CD4-positive, alpha-beta T cell treated with Interleukin-1 beta for 1 hour (primary cell): ENCODE measurements around the gene PCSK6.
A peak's percentile ranks its signal among the peaks of the same experiment; 100 is the strongest.

Source experiments
- DNase-seq, 2 donors: peaks; one replicate each; pipeline ENCODE4 v3.0.0-alpha.2; 2020 to 2022

PCSK6 gene

DNA sequence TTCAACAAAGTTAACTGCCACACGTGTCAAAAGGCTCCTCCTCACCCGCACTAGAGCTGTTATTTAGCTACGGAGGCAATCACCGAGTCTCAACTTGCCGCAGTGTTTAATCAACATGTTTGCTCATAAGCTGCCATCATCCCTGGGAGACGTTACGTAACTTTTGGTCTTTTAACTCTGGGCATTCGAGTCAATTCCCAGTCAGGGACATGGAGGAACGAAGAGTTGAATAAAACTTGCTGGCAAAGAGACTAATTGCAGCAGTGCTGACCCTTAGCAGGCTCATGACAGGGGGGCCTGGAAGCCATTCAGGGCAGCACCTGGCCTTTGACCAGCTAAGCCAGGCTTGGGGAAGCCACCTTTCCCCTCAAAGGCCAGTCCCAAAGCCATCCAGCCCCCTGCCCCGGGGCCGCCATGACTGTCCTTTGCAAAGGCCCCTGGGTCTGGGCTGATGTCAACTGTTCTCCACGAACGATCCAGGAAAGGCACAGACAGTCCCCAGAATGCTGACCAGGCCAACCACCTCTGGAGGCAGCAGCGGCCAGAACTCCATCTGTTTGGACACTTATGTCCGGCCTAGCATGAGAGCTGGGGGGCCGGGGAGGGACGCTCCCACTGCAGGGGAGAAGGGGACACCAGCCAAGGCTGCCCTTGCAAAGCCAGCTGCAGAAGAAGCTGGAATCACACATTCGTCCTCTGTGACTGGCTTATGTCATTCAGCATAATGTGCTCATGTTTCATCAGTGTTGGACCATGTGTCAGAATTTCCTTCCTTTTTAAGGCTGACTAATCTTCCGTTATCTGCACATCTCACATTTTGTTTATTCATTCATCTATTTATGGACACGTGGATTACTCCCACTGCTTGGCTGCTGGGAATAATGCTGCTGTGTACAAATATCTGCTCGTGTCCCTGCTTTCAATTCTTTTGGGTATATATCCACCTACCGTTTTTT lies 43.7 kb downstream of the PCSK6 start:
- DNase-seq: peak in 1 of 2 donors; percentile 10

DNA sequence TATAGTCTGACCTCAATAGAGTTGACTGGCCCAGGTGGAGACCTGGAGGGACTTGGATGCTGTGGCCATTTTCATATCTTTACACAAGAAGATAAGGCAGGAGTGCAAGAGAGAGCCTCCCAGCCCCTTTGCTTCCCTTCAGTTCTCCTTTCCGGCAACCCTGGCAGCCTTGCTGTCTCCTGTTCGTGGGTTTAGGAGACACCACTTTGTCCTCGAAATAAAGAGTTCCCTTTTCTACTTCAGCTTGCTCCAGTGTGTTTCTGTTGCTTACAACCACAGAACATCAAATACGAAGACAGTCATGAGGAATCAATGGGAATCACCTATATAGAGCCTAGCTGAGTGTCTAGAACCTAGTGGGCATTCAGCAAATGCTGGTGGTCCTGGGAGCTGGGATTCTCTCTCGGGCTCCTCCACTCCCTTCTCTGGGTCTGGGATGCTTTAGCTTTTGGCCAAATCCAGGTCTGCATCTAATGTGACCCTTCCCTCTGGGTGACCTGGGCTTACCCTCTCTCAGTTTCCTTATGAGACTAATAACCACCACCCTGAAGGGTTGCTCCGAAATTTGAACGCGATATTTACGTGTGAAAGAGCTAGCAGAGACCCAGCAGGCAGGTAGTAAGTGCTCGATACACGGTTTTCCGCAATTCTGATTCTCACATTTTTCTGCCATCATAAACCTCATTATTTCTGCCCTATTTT lies 44.5 kb downstream of the PCSK6 start:
- no peak for DNase-seq

- DNase-seq: no peak
Observed at GRCh38 chr15:101444015-101444414, 45.5 kb downstream of the PCSK6 start.

DNA sequence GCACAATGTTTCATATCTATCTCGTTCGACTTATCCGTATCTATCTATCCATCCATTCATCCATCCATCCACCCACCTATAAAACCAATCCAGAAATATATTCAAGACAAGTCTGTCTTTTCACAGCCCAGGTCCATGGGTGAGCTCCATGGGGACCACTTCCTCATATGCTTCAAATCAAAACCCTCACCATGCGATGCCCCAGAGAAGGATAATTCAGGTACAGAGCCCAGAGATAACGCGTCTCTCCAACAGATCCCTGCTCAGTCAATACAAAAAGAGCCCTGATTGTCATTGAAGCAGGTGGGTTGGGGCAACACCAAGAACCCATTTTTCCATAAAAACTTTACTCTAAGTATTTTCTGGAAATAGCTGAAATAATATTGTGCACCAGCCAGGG lies 47.2 kb downstream of the PCSK6 start:
- DNase-seq: no peak

DNA sequence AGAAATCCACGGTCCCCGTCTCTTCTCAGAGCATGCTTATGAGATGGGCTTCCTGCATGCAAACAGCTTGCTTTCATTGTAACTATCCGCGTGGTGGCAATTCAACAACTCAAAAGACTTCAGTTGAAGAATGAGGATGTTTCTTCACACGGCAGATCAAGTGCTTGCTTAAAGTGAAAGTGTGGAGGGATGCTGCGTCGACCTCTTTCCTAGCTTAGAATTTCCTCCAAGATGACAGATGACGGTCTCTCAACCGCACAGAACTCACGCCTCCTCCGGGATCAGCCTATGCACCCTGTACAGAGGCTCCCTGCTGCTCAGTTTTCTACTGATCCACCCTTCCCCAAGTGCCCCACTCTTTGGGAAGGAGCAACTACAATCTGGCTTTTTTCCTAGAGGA lies 47.8 kb downstream of the PCSK6 start:
- DNase-seq: no peak

DNA sequence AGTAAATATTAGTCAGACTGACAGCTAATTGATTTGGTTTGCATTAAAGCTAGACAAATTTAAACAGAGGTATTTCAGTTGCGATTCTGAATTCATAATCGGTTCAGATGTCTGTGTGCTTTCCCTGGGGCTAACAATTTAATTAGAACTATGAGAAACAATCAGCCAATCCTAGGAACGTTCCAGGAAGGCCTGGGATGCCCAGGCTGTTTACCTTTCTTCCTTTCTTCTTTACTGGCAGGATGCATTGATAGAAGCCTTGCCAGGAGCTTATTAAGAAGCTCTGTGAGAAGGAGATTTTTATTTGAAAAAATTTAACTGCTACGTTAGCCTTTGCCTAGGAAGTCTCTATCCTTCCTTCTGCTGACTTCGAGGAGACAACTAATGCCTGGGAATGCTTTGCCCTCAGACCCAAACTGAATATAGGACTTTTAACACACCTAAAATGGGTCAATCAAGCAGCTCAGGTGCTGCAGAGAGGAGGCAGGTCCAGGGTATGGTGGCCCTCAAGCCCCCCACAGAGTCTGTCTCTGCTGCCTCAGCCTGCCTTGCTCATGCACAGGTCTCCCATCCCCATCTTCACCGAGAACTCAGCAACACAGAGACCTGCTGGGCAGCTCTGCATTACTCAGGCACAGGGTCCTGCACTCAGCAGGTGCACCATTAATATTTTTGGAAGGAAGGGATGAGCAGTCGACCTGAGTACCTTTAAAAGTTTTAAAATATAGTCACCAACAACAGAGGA lies 48.5 kb downstream of the PCSK6 start:
- DNase-seq: no peak

- no peak for DNase-seq
Observed at GRCh38 chr15:101439920-101440319, 49.6 kb downstream of the PCSK6 start.

GRCh38 chr15:101439285-101439919 lies 50.1 kb downstream of the PCSK6 start:
- no peak for DNase-seq

DNA sequence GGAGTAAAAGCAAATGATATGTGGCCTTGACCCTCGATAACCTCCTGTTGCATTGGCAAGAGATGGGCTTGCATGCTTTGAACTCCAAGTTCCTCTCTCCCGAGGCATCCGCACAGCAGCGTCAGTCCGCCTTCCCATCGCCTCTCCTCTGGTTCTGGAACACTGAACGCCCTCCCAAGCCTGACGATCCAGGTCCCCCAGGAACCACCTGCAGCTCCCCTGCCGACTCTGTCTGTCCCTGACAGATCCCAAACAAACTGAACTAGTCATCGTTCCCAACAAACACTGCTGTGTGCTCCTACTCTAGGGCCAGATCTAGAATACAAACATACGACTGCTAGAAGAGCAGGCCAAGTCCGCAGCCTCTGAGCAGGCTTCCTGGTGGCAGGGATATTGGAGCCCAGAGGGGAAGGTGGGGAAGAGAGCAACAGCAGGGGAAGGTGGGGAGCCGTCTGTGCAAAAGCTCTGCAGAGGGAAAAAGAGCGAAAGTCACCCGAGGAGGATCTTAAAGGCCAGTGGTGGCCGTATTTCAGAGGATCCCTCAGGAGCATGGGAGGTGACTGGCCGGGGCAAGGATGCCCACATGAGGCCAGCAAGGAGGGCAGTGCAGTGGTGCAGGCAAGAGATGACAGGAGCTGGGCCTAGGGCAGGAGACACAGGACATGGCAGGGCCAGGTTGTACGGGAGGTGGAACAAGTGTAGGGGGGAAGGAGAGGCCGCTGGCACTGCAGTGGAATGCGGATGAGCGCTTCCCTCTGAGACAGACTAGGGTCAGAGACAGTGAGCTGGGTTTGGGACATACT lies 50.8 kb downstream of the PCSK6 start:
- DNase-seq: no peak

DNA sequence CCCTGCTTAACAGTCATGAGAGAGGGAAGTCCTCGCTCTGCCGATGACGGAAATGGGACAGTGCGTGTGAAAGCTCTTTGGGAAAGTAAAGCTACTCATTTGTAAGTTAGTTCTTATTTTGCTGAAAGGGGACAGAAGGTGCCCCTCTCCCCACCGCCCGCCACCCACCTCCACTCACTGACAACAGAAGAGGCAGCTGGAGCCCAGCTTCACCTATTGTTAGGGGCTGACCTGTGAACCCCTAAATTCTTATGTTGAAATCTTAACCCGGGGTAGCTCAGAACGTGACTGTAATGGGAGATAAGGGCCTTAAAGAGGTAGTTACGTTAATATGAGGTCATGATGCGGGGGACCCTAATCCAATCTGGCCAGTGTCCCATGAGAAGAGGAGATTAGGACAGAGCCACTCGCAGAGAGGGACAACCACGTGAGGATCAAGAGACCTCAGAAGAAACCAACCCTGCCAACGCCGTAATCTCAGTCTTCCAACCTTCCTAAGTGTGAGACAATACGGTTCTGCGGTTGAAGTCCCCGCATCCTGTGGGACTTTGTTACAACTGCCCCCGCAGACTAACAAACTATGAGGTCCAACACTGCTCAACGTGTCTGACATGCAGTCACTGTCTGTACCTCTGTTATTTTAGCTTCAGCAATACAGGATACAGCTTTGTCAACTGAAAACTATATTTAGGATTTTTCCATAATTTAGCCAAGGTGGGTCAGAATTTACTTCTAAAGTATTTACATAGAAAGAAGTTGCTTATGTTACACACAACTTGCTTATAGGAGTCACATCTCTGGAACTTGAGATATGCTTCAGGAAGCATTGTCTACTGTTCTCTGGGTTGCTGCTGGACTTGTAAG lies 51.7 kb downstream of the PCSK6 start:
- no peak for DNase-seq

DNA sequence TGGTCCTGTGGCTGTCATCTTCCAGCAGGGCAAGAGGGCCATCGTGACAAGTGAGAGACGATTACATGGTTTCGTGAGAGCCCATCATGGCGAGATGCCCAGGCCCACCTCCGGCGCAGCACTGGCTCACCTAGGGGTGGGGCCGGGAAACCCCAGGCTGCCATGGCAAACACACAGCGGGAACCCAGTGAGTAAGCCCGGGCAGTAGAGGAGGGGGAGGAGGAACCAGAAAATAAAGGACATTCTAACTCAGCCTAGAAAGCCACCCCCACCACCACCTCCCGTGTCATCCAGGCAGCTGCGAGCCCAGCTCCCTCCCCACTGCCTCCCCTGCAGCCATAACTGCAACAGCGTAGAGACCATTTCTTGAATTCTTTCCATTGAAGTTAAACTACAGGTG lies 52.3 kb downstream of the PCSK6 start:
- DNase-seq: no peak

- no peak for DNase-seq
Observed at GRCh38 chr15:101436526-101436925, 53.0 kb downstream of the PCSK6 start.

- no peak for DNase-seq
Observed at GRCh38 chr15:101435761-101436160, 53.7 kb downstream of the PCSK6 start.

DNA sequence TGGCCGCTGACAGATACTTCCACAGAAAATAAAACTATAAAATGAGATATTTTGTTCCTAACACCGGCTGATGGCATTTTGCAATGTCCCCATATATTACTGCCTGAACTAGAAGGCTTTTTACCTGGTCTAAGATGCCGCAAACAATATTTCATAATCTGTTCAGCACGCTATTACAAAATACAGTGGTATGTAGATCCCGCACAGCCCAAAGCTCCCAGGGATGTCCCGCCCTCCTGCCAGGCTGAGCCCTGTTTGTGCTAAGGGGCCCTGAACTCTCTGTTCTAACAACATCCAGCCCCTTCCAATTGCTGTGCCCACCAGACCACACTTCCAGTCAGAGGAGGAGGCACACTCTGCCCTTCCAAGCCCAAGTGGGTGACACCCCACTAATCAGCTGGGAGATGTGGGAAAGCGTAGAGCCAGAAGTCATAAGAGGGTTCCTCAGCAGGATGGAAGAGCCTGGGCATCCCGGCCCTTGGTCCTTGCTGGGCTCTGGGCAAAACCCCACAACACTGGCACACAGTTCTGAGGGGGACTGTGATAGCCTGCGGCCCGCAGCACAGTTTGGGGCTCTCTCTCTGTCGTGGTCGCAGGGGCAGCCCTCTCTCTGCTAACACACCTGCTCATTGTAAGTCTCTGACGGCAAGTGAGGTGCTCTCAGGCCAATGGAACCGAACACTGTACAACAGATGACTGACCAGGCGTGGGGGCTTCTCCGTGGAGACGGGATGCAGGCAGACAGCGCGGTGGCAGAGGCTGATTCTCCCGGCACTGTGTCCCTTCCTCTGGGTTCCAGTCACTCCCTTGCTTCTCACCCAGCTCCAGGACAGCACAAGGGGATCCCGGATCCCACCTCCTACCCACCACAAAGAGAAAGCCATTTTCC lies 55.2 kb downstream of the PCSK6 start:
- DNase-seq: no peak

DNA sequence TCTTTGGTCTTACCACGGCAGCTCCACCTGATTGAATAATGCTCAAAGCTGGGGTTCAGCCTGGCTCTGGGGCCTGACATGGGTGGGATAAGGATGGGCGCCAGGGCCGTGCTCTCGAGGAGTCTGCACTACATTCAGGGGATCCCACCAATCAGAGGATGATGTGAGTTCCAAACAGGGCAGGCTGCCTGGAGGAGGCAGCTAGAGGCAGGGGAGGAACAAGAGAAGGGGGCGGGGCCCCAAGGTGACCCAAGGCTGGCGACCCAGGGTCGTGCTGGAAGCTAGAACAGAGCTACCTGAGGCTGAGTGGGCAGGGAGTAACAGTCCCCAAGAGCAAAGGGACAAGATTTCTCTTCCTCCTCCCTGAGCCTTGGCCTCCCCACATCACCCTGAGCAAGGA lies 56.1 kb downstream of the PCSK6 start:
- DNase-seq: no peak

DNA sequence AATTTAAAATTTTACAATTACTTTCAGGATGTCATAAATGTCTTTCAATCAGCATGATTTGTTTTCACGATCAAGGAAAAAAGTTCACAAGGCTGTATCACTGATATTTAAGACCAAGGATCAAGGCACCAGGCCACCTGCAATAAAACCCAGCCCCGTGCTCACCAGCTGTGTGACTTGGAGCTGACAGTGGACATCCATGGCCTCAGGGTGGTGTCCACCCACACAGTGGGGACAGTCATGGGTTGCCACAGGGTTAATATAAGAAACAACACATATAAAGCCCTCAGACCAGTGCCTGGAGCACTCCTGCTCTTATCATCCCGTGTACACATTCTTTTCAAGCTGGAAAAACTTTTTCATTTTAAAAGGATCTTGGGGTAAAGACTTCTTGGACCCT lies 56.5 kb downstream of the PCSK6 start:
- no peak for DNase-seq

GRCh38 chr15:101431748-101432147 lies 57.8 kb downstream of the PCSK6 start:
- no peak for DNase-seq

- DNase-seq: no peak
Observed at GRCh38 chr15:101431301-101431700, 58.2 kb downstream of the PCSK6 start.

- DNase-seq: no peak
Observed at GRCh38 chr15:101429646-101430045, 59.9 kb downstream of the PCSK6 start.

GRCh38 chr15:101429191-101429590 lies 60.3 kb downstream of the PCSK6 start:
- no peak for DNase-seq
